OCI-LY1 (cell line): ENCODE results near the gene WNT2B.
A peak's percentile ranks its signal among the peaks of the same experiment; 100 is the strongest.

Source experiments
- CTCF ChIP-seq: fragments of 200-600 bp; sonication (generic), shearing (Covaris generic); IDR thresholded peaks from 2 replicates; pipeline ENCODE4 v1.5.1; 2017; ENCODE audit warnings: mild to moderate bottlenecking, antibody characterized with exemption, low read length, moderate library complexity, mixed read lengths
- EZH2 ChIP-seq: fragments of 200-600 bp; sonication (generic), shearing (Covaris generic); IDR thresholded peaks from 2 replicates; pipeline ENCODE4 v1.8.0; 2017; ENCODE audit warnings: borderline replicate concordance, mixed run types, mild to moderate bottlenecking, antibody characterized with exemption, low read length, moderate library complexity, mixed read lengths

- TF ChIP-seq CTCF (peak; percentile 93), EZH2 (no peak)
These were observed 42.6 kb upstream of the WNT2B start for GRCh38 chr1:112466078-112466660.
